Activated naive CD4-positive, alpha-beta T cell treated with Interleukin-2 at 50 U/mL for 16 hours (primary cell): ENCODE results near the gene CLUH.
"Not testable (repeated sequence)": the region's sequence is repeated elsewhere in the genome, so short reads cannot be mapped to it uniquely, and the experiment has no call there.

ENCODE experiments used
- DNase-seq: peaks from one replicate; pipeline ENCODE4 v3.0.0-alpha.2; 2020

CLUH gene

DNA sequence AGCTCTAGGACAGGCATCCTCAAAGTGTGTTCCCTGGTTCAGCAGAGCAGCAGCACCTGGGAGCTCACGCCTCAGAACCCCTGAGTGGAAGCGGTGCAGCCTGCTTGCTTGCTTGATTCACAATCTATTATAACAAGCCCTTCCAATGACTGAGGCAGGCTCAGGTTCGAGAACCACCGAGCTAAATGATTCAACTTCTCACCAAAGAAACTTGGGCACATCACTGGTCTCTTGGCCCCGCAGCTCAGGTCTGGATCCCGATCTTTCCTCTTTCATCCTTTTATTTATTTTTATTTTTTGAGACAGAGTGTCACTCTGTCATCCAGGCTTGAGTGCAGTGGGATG lies 24.5 kb downstream of the CLUH start:
- no peak for DNase-seq

DNA sequence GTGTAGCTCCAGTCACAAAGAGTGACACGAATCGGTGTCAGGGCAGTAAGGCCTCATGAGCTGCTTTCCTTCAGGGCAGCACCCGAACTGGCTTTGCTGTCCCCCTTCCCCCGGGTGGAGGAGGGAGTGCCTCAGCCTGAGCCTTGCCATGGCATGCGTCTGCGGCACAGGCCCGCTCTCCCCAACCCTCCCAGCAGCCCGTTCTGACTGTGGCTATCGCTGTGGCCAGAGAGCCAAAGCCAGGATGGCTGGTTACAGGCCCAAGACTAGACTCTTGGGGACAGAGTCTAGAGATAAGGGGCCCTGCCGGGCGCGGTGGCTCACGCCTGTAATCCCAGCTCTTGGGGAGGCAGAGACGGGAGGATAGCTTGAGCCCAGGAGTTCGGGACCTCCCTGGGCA lies 25.9 kb downstream of the CLUH start:
- no peak for DNase-seq

DNA sequence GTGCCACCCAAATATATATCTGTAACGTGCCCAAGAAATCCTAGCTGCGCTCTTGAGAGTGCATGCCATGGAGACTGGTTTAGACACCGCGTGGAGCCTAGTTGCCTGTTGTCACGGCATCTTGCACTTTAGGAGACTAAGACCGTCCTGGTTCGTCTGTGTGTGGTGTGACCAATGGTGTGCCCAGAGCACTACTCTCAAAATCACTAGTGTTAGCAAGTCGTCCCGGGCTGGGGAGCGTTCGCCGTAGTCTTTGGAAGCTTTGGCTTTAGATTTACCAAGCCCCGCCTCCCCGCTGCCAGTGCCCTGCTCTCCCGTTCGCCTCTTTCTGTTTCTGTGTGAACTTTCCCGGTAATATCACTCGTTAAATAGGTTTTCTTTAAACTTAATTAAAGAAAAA lies 27.0 kb downstream of the CLUH start:
- no peak for DNase-seq

DNA sequence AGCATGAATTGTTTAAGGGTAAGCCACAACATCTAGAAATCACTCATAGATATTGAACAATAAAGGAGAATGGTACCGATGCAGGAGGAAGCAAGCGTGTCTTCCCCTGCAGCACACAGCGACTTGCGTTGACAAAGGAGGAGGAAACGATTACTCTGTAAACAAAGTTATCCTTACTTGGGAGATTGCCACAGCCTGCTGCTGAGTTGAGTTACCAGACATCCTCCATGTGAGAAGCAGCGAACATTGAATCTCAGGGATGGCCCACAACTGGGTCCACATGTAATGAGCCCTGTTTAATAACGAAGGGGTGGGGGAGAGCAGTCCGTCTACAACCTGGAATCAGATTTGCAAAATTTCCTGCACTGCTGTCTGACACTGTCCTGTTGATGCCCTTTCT lies 27.7 kb downstream of the CLUH start:
- DNase-seq = no peak

DNA sequence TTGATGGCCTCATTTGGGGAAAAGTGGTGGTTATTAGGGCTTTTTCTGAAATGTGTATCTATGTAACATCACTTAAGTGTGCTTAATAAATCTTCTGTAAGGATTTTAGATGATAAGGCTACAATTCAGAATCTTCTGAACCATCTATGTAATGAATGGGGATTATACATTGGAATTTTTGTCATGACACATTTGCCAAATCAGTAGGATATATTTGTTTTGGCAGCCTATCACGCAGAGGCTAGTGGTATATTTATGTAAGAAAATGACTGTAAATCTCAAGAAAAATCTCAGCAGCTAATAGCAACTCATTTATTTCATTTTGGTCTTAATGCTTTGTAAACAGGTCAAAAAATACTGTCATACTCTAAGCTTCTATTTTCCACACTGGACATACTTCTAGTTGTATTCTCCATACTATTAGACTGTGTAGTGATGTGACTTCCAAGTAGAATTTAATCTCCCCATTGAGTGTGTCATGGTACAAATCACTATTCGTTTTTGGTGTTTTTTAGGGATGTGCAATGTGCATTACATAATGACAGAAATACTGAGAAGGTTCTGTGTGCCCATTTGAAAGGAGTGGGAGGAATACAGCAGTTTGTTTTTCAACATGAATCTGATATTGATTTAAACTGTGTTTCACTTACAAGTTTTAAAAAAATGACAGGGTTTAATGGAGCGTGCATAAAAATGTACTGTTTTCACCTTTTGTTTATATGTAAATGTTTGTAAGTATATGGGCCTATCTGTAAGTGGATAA lies 29.2 kb downstream of the CLUH start:
- no peak for DNase-seq

DNA sequence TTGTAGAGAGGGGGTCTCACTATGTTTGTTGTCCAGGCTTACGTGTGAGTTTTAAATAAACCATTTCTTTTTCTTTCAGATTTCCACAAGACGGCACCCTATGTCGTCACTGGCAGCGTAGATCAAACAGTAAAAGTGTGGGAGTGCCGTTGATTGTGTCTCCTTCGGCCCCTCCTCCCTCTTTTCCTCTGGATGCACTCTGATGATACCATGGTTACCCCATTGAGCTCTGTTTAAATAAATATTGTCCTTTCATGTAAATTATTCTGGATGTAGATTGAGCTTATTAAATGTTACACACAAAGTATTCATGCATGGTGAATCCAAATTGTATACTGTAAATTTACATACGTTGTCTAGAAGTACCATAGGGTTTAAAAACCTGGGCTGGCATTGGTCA lies 29.9 kb downstream of the CLUH start:
- no peak for DNase-seq

DNA sequence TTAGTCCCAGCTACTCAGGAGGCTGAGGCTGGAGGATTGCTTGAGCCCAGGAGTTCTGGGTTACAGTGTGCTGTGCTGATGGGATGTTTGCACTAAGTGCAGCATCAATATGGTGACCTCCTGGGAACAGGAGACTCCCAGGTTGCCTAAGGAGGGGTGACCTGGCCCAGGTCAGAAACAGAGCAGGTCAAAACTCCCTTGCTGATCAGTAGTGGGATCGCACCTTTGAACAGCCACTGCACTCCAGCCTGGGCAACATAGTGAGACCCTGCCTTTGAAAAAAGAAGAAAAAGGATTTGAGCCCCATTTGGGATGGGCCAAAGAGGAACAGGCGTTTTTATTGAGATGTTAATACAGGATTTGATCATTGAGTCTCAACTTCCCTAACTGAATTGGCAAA lies 30.6 kb downstream of the CLUH start:
- DNase-seq = no peak

DNA sequence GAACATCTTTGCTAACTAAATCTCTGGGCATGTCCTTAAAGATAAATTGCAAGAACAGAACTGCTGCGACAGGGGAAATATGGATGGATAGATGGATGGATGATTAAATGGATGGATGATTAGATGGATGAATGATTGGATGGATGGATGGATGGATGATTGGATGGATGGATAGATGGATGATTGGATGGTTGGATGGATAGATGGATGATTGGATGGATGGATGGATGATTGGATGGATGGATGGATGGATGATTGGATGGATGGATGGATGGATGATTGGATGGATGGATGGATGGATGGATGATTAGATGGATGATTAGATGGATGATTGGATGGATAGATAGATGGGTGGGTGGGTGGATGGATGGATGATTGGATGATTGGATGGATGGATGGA lies 32.3 kb downstream of the CLUH start:
- DNase-seq = not testable (repeated sequence)

DNA sequence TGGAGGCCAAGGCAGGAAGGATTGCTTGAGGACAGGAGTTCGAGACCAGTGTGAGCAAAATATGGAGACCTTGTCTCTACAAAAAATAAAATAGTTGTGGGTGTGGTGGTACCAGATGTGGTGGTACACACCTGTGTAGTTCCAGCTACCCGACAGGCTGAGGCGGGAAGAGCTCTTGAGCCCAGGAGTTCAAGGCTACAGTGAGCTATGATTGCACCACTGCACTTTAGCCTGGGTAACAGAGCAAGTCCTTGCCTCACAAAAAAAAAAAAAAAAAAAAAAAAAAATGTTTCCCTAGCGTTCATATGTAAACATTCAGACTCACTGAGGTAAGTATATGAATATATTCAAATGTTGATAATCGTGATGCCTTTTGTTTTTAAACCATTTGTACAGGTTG lies 39.5 kb downstream of the CLUH start:
- no peak for DNase-seq

DNA sequence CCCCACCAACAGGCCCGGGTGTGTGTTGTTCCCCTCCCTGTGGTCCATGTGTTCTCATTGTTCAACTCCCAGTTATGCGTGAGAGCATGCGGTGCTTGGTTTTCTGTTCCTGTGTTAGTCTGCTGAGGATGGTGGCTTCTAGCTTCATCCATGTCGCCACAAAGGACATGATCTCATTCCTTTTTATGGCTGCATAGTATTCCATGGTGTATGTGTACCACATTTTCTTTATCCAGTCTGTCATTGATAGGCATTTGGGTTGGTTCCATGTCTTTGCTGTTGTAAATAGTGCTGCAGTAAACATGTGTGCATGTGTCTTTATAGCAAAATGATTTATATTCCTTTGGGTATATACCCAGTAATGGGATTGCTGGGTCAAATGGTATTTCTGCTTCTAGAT lies 51.2 kb downstream of the CLUH start:
- not testable (repeated sequence) for DNase-seq

DNA sequence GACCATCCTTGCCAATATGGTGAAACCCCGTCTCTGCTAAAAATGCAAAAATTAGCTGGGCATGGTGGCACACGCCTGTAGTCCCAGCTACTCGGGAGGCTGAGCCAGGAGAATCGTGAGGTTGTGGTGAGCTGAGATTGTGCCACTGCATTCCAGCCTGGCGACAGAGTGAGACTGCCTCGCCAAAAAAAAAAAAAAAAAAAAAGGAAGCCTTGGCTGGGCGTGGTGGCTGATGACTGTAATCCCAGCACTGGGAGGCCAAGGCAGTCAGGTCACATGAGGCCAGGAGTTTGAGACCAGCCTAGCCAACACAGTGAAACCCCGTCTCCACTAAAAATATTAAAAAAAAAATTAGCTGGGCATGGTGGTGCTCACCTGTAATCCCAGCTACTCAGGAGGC lies 52.2 kb downstream of the CLUH start:
- not testable (repeated sequence) for DNase-seq

DNA sequence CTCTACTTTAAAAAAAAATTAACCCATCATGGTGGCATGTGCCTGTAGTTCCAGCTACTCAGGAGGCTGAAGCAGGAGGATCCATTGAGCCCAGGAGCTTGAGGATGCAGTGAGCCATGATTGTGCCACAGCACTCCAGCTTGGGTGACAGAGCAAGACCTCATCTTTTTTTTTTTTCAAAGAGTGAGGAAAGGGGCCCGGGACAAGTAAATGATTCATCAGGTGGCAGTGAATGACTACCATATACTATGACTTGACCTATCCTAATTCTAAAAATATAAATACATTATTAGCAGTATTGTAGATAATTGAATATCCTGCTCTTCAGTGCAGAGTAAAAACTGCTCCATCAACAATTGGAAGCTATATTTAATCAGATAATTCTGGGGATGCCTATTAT lies 55.3 kb downstream of the CLUH start:
- DNase-seq = no peak

DNA sequence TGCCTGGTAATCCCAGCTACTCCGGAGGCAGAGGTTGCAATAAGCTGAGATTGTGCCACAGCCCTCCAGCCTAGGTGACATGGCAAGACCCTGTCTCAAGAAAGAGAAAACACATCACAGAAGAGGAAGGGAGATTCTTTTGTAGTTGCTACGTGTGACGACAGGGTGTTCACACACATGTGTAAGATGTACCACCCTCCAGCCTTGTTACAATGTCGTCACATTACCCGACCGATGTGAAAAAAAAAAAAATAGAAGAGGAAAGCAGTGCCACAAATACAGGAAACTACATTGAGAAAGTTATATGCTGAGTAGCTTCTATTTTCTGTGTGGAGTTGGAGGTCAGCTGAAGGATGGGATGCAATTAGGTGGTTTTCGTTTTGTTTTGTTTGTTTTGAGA lies 56.0 kb downstream of the CLUH start:
- DNase-seq = no peak

DNA sequence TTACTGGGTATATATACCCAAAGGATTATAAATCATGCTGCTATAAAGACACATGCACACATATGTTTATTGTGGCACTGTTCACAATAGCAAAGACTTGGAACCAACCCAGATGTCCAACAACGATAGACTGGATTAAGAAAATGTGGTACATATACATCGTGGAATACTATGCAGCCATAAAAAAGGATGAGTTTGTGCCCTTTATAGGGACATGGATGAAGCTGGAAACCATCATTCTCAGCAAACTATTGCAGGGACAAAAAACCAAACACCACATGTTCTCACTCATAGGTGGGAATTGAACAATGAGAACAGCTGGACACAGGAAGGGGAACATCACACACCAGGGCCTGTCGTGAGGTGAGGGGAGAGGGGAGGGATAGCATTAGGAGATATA lies 58.7 kb downstream of the CLUH start:
- not testable (repeated sequence) for DNase-seq

DNA sequence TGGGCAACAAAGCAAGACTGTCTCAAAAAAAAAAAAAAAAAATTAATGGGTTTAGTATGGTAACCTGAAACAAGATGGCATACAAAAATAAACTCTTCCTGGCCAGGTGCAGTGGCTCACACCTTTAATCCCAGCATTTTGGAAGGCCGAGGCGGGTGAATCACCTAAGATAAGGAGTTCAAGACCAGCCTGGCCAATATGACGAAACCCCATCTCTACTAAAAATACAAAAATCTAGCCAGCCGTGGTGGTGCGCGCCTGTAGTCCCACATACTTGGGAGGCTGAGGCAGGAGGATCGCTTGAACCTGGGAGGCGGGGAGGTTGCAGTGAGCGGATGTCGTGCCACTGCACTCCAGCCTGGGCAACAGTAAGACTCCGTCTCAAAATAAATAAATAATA lies 62.4 kb downstream of the CLUH start:
- DNase-seq = no peak

DNA sequence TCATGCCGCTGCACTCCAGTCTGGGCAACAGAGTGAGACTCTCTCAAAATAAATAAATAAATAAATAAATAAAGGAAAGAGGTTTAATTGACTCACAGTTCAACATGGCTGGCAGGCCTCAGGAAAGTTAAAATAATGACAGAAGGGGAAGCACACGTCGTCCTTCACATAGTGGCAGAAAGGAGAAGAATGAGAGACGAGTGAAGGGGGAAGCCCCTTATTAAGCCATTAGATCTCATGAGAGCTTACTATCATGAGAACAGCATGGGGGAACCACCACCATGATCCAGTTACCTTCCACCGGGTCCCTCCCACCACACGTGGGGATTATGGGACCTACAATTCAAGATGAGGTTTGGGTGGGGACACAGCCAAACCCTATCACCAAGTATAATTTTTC lies 63.6 kb downstream of the CLUH start:
- DNase-seq = no peak

DNA sequence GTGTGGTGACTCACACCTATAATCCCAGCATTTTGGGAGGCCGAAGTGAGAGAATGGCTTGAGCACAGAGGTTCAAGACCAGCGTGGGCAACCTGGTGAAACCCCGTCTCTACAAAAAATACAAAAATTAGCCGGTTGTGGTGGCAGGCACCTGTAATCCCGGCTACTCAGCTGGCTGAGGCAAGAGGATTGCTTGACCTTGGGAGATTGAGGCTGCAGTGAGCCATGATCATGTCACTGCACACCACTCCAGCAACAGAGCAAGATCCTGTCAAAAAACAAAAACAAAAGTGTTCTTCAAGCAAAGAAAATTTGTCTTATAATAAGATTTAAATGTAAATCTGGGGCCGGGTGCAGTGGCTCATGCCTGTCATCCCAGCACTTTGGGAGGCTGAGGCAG lies 66.6 kb downstream of the CLUH start:
- DNase-seq = no peak
